ENCODE measurements around the gene SCAMP5. TPM values are rescaled to one million over a fixed set of nuclear protein-coding genes. Genes with fewer than 3 reads are reported as not detected.

SCAMP5 gene
- total RNA-seq, 4 donors from 2014 or later = 11.3 to 24.8 (median 15.8) TPM; not detected in 1

DNA sequence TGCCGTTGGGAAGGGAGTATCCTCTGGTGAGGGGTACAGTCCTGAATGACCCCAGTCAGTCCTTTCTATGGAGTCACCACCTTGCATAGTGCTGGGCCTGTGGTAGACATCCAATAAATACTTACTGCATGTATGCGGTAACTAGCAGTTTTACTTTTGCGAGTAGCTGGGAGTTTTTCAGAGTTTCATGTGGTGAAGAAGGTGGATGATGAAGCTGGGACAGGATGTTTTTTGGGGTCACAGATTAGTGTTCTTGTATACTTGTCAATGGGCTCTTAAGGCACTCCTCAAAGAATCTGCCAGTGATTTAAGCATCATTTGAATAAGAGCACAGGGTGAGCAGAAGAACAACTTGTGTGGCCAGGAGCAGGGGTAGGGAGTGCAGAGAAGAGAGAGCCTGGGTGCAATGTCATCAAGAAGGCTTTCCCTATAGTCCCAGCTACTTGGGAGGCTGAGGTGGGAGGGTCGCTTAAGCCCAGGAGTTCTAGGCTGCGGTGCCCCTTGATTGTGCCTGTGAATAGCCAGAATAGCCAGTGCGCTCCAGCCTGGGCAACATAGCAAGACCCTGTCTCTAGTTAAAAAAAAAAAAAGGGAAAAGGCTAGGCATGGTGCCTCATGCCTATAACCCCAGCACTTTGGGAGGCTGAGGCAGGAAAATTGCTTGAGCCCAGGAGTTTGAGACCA lies 50.1 kb downstream of the SCAMP5 start:
- H3K9me3 ChIP-seq = no peaks in the 10 kb centered on the region
- TF ChIP-seq POLR2AphosphoS5 (IDR thresholded peaks at IDR 0.05) (no peak), POLR2A (IDR thresholded peaks at IDR 0.05) (no peak), EP300 (IDR thresholded peaks at IDR 0.05; ENCODE audit: low read depth) (no peak)
- TF ChIP-seq, protein P1, sequence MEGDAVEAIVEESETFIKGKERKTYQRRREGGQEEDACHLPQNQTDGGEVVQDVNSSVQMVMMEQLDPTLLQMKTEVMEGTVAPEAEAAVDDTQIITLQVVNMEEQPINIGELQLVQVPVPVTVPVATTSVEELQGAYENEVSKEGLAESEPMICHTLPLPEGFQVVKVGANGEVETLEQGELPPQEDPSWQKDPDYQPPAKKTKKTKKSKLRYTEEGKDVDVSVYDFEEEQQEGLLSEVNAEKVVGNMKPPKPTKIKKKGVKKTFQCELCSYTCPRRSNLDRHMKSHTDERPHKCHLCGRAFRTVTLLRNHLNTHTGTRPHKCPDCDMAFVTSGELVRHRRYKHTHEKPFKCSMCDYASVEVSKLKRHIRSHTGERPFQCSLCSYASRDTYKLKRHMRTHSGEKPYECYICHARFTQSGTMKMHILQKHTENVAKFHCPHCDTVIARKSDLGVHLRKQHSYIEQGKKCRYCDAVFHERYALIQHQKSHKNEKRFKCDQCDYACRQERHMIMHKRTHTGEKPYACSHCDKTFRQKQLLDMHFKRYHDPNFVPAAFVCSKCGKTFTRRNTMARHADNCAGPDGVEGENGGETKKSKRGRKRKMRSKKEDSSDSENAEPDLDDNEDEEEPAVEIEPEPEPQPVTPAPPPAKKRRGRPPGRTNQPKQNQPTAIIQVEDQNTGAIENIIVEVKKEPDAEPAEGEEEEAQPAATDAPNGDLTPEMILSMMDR (IDR thresholded peaks at IDR 0.05) = no peak
- H3K36me3 ChIP-seq = no peaks in the 10 kb centered on the region
- intact Hi-C loops (cut with DNase I; ENCODE audit: low total_unique reads) = no loop called here
- no peaks in the 10 kb centered on the region for H3K27me3 ChIP-seq
- peak overlapping the region; percentile 81 to 87 (median 82) for H3K27ac ChIP-seq
- DNase-seq = no peak
- peaks cover 45 to 67% (median 56%) of the 10 kb centered on the region in 4 donors for H3K4me1 ChIP-seq
- H3K4me3 ChIP-seq = no peak overlapping the region
- 89 to 100% methylated on average over 1 to 6 of the region's 6 CpGs for WGBS, 2 donors (ENCODE audit: low coverage in 1 of 2)
- in situ Hi-C loops (cut with MboI; ENCODE audit: low pct_ligation_motif_present in 1 of 4, low pct_unique_long_range_greater_than_20kb in 1 of 4, low sequenced_read_pairs in 3 of 4) = no loop called here

DNA sequence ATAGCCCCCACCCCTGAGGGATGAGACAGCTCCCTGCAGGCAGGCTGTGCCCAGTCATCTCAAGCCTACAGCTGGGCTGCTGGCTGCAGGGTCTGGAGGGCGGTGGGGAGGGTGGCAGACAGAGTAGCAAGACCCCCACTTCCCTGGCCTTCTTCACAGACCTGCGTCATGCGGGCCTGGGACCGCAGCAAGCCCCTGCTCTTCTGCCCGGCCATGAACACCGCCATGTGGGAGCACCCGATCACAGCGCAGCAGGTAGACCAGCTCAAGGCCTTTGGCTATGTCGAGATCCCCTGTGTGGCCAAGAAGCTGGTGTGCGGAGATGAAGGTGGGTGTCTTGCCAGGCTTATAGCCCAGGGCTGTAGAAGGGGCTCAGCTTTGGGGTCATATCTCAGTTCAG lies 53.0 kb downstream of the SCAMP5 start:
- no peak overlapping the region for H3K4me3 ChIP-seq
- no peaks in the 10 kb centered on the region for H3K36me3 ChIP-seq
- peak overlapping the region in 3 of 4 donors; percentile 76 to 87 (median 81) for H3K27ac ChIP-seq
- in situ Hi-C loops (cut with MboI; ENCODE audit: low pct_ligation_motif_present in 1 of 4, low pct_unique_long_range_greater_than_20kb in 1 of 4, low sequenced_read_pairs in 3 of 4) (no loop called here), intact Hi-C loops (cut with DNase I; ENCODE audit: low total_unique reads) (no loop called here)
- WGBS, 2 donors (ENCODE audit: low coverage in 1 of 2) = 98% methylated on average over 10 of the region's 10 CpGs; no CpG with 5 or more reads in 1 of the 2 donors
- H3K27me3 ChIP-seq = no peaks in the 10 kb centered on the region
- TF ChIP-seq POLR2A (IDR thresholded peaks at IDR 0.05) (no peak), EP300 (IDR thresholded peaks at IDR 0.05; ENCODE audit: low read depth) (no peak), POLR2AphosphoS5 (IDR thresholded peaks at IDR 0.05) (no peak)
- TF ChIP-seq, protein P1 (IDR thresholded peaks at IDR 0.05) = no peak
- H3K9me3 ChIP-seq = no peaks in the 10 kb centered on the region
- peaks cover 36 to 54% (median 40%) of the 10 kb centered on the region in 4 donors for H3K4me1 ChIP-seq
- no peak for DNase-seq

DNA sequence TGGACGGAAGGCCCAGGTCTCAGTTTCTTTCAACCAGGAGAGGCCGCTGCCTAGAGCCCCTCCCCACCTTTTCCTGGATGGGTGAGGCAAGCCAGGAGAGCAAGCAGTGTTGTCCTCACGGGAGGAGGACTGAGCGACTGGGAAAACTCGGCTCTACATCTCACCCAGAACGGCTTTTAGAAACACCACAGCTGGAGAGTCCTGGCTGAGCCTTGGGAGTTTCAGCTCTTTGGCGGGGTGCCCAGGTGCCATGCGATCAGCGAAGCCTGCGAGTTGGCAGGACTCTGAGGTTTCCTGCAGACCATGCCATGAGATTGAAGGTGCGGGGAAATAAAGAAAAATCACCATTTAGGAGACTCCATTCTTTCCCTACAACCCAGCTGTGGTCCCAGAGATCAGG lies 54.0 kb downstream of the SCAMP5 start:
- Histone ChIP-seq H3K4me3 (no peak overlapping the region), H3K36me3 (no peaks in the 10 kb centered on the region), H3K9me3 (no peaks in the 10 kb centered on the region), H3K4me1 (peaks cover 28 to 52% (median 34%) of the 10 kb centered on the region in 4 donors), H3K27me3 (no peaks in the 10 kb centered on the region), H3K27ac (peak overlapping the region in 2 of 4 donors; percentile 7 to 87)
- 55% methylated on average over 7 of the region's 11 CpGs; no CpG with 5 or more reads in 1 of the 2 donors for WGBS, 2 donors (ENCODE audit: low coverage in 1 of 2)
- in situ Hi-C loops (cut with MboI; ENCODE audit: low pct_ligation_motif_present in 1 of 4, low pct_unique_long_range_greater_than_20kb in 1 of 4, low sequenced_read_pairs in 3 of 4) (no loop called here), intact Hi-C loops (cut with DNase I; ENCODE audit: low total_unique reads) (no loop called here)
- TF ChIP-seq, protein P1 (IDR thresholded peaks at IDR 0.05) = no peak
- peak; percentile 63 for DNase-seq

DNA sequence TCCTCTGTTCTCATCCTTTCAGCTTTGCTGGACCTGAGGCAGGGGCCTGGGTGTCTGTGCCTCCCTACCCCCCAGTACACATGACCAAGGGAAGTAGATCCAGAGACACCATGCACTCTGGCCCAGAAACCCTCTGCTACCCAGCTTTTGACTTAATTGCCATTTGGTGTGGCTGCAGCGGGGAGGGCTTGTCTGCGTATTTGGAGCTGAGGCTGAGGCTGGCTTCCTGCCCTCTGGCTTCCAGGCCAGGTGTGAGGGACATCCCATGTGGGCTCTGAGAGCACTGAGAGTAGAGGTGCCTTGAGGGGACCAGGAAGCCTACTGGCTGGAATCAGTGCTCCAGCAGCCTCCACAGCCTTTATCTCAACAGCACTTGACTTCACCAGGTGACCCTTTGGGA lies 54.9 kb downstream of the SCAMP5 start:
- in situ Hi-C loops (cut with MboI; ENCODE audit: low pct_ligation_motif_present in 1 of 4, low pct_unique_long_range_greater_than_20kb in 1 of 4, low sequenced_read_pairs in 3 of 4) (no loop called here), intact Hi-C loops (cut with DNase I; ENCODE audit: low total_unique reads) (no loop called here)
- H3K36me3 ChIP-seq = no peaks in the 10 kb centered on the region
- TF ChIP-seq EP300 (IDR thresholded peaks at IDR 0.05; ENCODE audit: low read depth) = no peak
- TF ChIP-seq, protein P1 (IDR thresholded peaks at IDR 0.05) = no peak
- TF ChIP-seq POLR2AphosphoS5 (IDR thresholded peaks at IDR 0.05) = no peak
- no peak for TF ChIP-seq POLR2A (IDR thresholded peaks at IDR 0.05)
- WGBS, 2 donors (ENCODE audit: low coverage in 1 of 2) = 92 to 100% methylated on average over 1 to 2 of the region's 2 CpGs
- no peak for DNase-seq
- H3K27ac ChIP-seq = no peak overlapping the region
- peaks cover 25 to 51% (median 35%) of the 10 kb centered on the region in 4 donors for H3K4me1 ChIP-seq
- no peaks in the 10 kb centered on the region for H3K27me3 ChIP-seq
- no peaks in the 10 kb centered on the region for H3K9me3 ChIP-seq
- H3K4me3 ChIP-seq = no peak overlapping the region
